HepG2 (cell line): ENCODE data around the gene SLC12A3. TPM values are rescaled to one million over a fixed set of nuclear protein-coding genes. Genes with fewer than 3 reads are reported as not detected.

Experiments used
- AGO1 ChIP-seq: fragments of 200-400 bp; formaldehyde crosslinking; IDR thresholded peaks from 2 replicates; pipeline ENCODE4 v1.6.1; 2017; ENCODE audit warnings: mild to moderate bottlenecking, low read depth, low read length, moderate library complexity; ENCODE audit not compliant: poor library complexity, severe bottlenecking
- BORCS8-MEF2B ChIP-seq: sonication (generic); formaldehyde crosslinking; IDR thresholded peaks from 2 replicates; pipeline ENCODE4 v1.8.0; 2022; ENCODE audit warnings: mild to moderate bottlenecking, missing genetic modification reagents
- CHCHD3 ChIP-seq: sonication (generic); formaldehyde crosslinking; IDR thresholded peaks from 2 replicates; pipeline ENCODE4 v1.8.0; 2022; ENCODE audit warnings: mild to moderate bottlenecking, missing genetic modification reagents, moderate library complexity
- IRF2 ChIP-seq: IDR thresholded peaks from 2 replicates; pipeline ENCODE4 v1.6.1; 2018; ENCODE audit warnings: missing genetic modification reagents, missing compliant biosample characterization
- JARID2 ChIP-seq: sonication (generic); formaldehyde crosslinking; IDR thresholded peaks from 2 replicates; pipeline ENCODE4 v1.8.1; 2023; ENCODE audit warnings: missing genetic modification reagents, inconsistent platforms; ENCODE audit not compliant: insufficient replicate concordance
- KDM2A ChIP-seq: sonication (generic); formaldehyde crosslinking; IDR thresholded peaks from 2 replicates; pipeline ENCODE4 v1.4.0; 2020; ENCODE audit warnings: low read depth, missing genetic modification reagents, borderline replicate concordance
- KDM3A ChIP-seq: IDR thresholded peaks from 2 replicates; pipeline ENCODE4 v1.6.1; 2018; ENCODE audit warnings: low read depth, missing compliant biosample characterization
- MIER3 ChIP-seq: IDR thresholded peaks from 2 replicates; pipeline ENCODE4 v1.6.1; 2016; ENCODE audit warnings: missing compliant biosample characterization, borderline replicate concordance
- NCOA5 ChIP-seq: sonication (generic); formaldehyde crosslinking; IDR thresholded peaks from 2 replicates; pipeline ENCODE4 v1.4.0; 2020; ENCODE audit warnings: missing genetic modification reagents
- PRPF4 ChIP-seq: fragments of 200-400 bp; formaldehyde crosslinking; IDR thresholded peaks from 2 replicates; pipeline ENCODE4 v1.6.1; 2016; ENCODE audit warnings: low read length, low read depth; ENCODE audit not compliant: poor library complexity, severe bottlenecking
- RARA ChIP-seq: IDR thresholded peaks from 2 replicates; pipeline ENCODE4 v1.6.1; 2016; ENCODE audit warnings: missing genetic modification reagents, missing compliant biosample characterization
- RELA ChIP-seq: sonication (generic); formaldehyde crosslinking; IDR thresholded peaks from 2 replicates; pipeline ENCODE4 v1.4.0; 2020; ENCODE audit warnings: missing genetic modification reagents
- SAFB2 ChIP-seq: sonication (generic); formaldehyde crosslinking; IDR thresholded peaks from 2 replicates; pipeline ENCODE4 v1.5.1; 2020; ENCODE audit warnings: missing genetic modification reagents, low read depth, mild to moderate bottlenecking, borderline replicate concordance
- SAP130 ChIP-seq: IDR thresholded peaks from 2 replicates; pipeline ENCODE4 v1.6.1; 2016; ENCODE audit warnings: low read depth
- SATB2 ChIP-seq: sonication (generic); formaldehyde crosslinking; IDR thresholded peaks from 2 replicates; pipeline ENCODE4 v1.5.0; 2020; ENCODE audit warnings: missing genetic modification reagents
- SMARCE1 ChIP-seq: fragments of 450-650 bp; IDR thresholded peaks from 2 replicates; pipeline ENCODE4 v1.6.1; 2017; ENCODE audit warnings: borderline replicate concordance
- TGIF2 ChIP-seq: IDR thresholded peaks from 2 replicates; pipeline ENCODE4 v1.6.1; 2016; ENCODE audit warnings: control low read depth, missing compliant biosample characterization
- ZBTB21 ChIP-seq: sonication (generic); formaldehyde crosslinking; IDR thresholded peaks from 2 replicates; pipeline ENCODE4 v1.4.0; 2020; ENCODE audit warnings: missing genetic modification reagents
- ZMYM2 ChIP-seq: sonication (generic); formaldehyde crosslinking; IDR thresholded peaks from 2 replicates; pipeline ENCODE4 v1.8.0; 2022; ENCODE audit warnings: mild to moderate bottlenecking, missing genetic modification reagents
- ZNF34 ChIP-seq: sonication (generic); formaldehyde crosslinking; IDR thresholded peaks from 2 replicates; pipeline ENCODE4 v1.4.0; 2020; ENCODE audit warnings: mild to moderate bottlenecking, missing genetic modification reagents, borderline replicate concordance
- ZNF431 ChIP-seq: sonication (generic); formaldehyde crosslinking; IDR thresholded peaks from 2 replicates; pipeline ENCODE4 v1.9.0; 2022; ENCODE audit warnings: missing genetic modification reagents, low read depth, mild to moderate bottlenecking, borderline replicate concordance
- polyA plus RNA-seq, 8 experiments: library from polyadenylated mRNA; depleted of rRNA in 3 of 8; stranded (reverse) in 7 of 8; unstranded in 1 of 8; fragments of >200 nt; fragmentation: Illumina TruSeq in 4 of 8; extraction: Trizol in 4 of 8; gene quantifications; 2 replicates each; pipeline versions ENCODE4 v1.2.1 to v1.2.3, GENCODE V29; 2011 to 2016; ENCODE audit warnings: low read depth in 4 of 8, missing spikeins in 1 of 8, mixed read lengths in 1 of 8; ENCODE audit not compliant: insufficient read depth in 1 of 8
- total RNA-seq, 5 experiments: library from RNA; depleted of rRNA; stranded (reverse); fragments of >200 nt; fragmentation: Illumina TruSeq; extraction: Trizol; gene quantifications; 2 replicates each; pipeline ENCODE4 v1.2.3, GENCODE V29; 2016; ENCODE audit warnings: low read depth in 1 of 5
- TF ChIP-seq, protein P1 (sequence below): IDR thresholded peaks from 2 replicates; pipeline ENCODE4 v1.6.1; 2016; ENCODE audit warnings: control low read depth
- TF ChIP-seq, protein P2 (sequence below): sonication (generic); formaldehyde crosslinking; IDR thresholded peaks from 2 replicates; pipeline ENCODE4 v1.4.0; 2020; ENCODE audit warnings: missing genetic modification reagents
- TF ChIP-seq, protein P3 (sequence below): IDR thresholded peaks from 2 replicates; pipeline ENCODE4 v1.6.1; 2016; ENCODE audit warnings: mild to moderate bottlenecking
- TF ChIP-seq, protein P4 (sequence below): IDR thresholded peaks from 2 replicates; pipeline ENCODE4 v1.6.1; 2016; ENCODE audit warnings: missing compliant biosample characterization, missing genetic modification reagents, borderline replicate concordance
- TF ChIP-seq, protein P5 (sequence below): sonication (generic); formaldehyde crosslinking; IDR thresholded peaks from 2 replicates; pipeline ENCODE4 v1.8.0; 2022; ENCODE audit warnings: low read depth, missing genetic modification reagents

The SLC12A3 gene
- total and polyA plus RNA-seq, 2 of the 13 experiments (the other 11 are each of a cell fraction or from before 2014, with no cell fraction given): 6.2 TPM; not detected in 1

DNA sequence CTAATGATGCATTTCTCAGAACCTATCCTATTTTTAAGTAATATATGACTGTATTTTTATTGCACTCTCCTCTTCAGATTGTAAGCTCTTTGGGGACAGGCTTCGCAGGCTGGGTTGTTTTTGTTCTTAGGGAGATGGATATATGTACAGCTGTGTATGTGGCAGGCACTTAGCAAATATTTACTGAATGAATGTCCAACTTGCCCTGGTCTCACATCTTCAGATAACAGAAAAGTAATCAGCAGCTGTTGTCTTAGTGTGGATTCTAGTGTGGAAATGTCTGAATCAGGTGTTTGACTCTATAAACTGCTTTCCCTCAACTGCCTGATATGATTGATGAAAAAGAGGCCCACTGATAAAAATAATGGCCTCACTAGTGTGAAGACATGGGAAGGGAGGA, 47.1 kb upstream of the SLC12A3 start (continued):
- TF ChIP-seq, protein P1, sequence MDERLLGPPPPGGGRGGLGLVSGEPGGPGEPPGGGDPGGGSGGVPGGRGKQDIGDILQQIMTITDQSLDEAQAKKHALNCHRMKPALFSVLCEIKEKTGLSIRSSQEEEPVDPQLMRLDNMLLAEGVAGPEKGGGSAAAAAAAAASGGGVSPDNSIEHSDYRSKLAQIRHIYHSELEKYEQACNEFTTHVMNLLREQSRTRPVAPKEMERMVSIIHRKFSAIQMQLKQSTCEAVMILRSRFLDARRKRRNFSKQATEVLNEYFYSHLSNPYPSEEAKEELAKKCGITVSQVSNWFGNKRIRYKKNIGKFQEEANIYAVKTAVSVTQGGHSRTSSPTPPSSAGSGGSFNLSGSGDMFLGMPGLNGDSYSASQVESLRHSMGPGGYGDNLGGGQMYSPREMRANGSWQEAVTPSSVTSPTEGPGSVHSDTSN: no peak
- TF ChIP-seq ZBTB21 (CRISPR knock-in tag): no peak
- TF ChIP-seq SMARCE1: no peak
- TF ChIP-seq ZNF431: no peak
- TF ChIP-seq SATB2 (CRISPR knock-in tag): no peak
- TF ChIP-seq, protein P2, sequence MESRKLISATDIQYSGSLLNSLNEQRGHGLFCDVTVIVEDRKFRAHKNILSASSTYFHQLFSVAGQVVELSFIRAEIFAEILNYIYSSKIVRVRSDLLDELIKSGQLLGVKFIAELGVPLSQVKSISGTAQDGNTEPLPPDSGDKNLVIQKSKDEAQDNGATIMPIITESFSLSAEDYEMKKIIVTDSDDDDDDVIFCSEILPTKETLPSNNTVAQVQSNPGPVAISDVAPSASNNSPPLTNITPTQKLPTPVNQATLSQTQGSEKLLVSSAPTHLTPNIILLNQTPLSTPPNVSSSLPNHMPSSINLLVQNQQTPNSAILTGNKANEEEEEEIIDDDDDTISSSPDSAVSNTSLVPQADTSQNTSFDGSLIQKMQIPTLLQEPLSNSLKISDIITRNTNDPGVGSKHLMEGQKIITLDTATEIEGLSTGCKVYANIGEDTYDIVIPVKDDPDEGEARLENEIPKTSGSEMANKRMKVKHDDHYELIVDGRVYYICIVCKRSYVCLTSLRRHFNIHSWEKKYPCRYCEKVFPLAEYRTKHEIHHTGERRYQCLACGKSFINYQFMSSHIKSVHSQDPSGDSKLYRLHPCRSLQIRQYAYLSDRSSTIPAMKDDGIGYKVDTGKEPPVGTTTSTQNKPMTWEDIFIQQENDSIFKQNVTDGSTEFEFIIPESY (CRISPR knock-in tag): no peak
- TF ChIP-seq IRF2 (CRISPR knock-in tag): 0 out of 2 replicates have a peak, but pooled peaks have one; percentile 30
- TF ChIP-seq MIER3 (CRISPR knock-in tag): peak; percentile 72; the same call in 1 of the 2 replicates
- no peak for TF ChIP-seq PRPF4
- no peak for TF ChIP-seq BORCS8-MEF2B
- TF ChIP-seq, protein P3, sequence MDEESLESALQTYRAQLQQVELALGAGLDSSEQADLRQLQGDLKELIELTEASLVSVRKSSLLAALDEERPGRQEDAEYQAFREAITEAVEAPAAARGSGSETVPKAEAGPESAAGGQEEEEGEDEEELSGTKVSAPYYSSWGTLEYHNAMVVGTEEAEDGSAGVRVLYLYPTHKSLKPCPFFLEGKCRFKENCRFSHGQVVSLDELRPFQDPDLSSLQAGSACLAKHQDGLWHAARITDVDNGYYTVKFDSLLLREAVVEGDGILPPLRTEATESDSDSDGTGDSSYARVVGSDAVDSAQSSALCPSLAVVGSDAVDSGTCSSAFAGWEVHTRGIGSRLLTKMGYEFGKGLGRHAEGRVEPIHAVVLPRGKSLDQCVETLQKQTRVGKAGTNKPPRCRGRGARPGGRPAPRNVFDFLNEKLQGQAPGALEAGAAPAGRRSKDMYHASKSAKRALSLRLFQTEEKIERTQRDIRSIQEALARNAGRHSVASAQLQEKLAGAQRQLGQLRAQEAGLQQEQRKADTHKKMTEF: peak; percentile 78
- TF ChIP-seq, protein P4, sequence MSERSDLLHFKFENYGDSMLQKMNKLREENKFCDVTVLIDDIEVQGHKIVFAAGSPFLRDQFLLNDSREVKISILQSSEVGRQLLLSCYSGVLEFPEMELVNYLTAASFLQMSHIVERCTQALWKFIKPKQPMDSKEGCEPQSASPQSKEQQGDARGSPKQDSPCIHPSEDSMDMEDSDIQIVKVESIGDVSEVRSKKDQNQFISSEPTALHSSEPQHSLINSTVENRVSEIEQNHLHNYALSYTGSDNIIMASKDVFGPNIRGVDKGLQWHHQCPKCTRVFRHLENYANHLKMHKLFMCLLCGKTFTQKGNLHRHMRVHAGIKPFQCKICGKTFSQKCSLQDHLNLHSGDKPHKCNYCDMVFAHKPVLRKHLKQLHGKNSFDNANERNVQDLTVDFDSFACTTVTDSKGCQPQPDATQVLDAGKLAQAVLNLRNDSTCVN (CRISPR knock-in tag): no peak
- TF ChIP-seq, protein P5, sequence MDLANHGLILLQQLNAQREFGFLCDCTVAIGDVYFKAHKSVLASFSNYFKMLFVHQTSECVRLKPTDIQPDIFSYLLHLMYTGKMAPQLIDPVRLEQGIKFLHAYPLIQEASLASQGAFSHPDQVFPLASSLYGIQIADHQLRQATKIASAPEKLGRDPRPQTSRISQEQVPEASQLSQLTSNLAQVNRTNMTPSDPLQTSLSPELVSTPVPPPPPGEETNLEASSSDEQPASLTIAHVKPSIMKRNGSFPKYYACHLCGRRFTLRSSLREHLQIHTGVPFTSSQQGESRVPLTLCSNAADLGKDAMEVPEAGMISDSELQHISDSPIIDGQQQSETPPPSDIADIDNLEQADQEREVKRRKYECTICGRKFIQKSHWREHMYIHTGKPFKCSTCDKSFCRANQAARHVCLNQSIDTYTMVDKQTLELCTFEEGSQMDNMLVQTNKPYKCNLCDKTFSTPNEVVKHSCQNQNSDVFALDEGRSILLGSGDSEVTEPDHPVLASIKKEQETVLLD (CRISPR knock-in tag): no peak
- TF ChIP-seq KDM3A (CRISPR knock-in tag): no peak; the same call in 1 of the 2 replicates
- no peak; the same call in 1 of the 2 replicates for TF ChIP-seq SAFB2 (CRISPR knock-in tag)
- no peak for TF ChIP-seq CHCHD3
- TF ChIP-seq TGIF2 (CRISPR knock-in tag): no peak
- TF ChIP-seq RELA (CRISPR knock-in tag): no peak
- TF ChIP-seq AGO1: no peak
- TF ChIP-seq SAP130 (CRISPR knock-in tag): peak; percentile 80
- TF ChIP-seq NCOA5 (CRISPR knock-in tag): no peak
- TF ChIP-seq KDM2A: no peak
- TF ChIP-seq JARID2 (CRISPR knock-in tag): no peak
- peak; percentile 81 for TF ChIP-seq RARA (CRISPR knock-in tag)
- peak; percentile 96 for TF ChIP-seq ZMYM2
- TF ChIP-seq ZNF34: no peak
